OCI-LY1 (cell line): Measurements from ENCODE around the gene SSTR4.

Experiments used
- H2AFZ ChIP-seq: fragments of 200-600 bp; sonication (generic), shearing (Covaris generic); 2 replicates; pipeline ENCODE4 v1.6.0; 2014; ENCODE audit warnings: antibody characterized with exemption, mild to moderate bottlenecking, low read length
- H3F3A ChIP-seq: fragments of 200-600 bp; sonication (generic), shearing (Covaris generic); 2 replicates; pipeline ENCODE4 v1.6.0; 2014; ENCODE audit warnings: mild to moderate bottlenecking, antibody characterized with exemption, low read length, moderate library complexity; ENCODE audit not compliant: insufficient read depth
- H3K27ac ChIP-seq: fragments of 200-600 bp; sonication (generic); 2 replicates; pipeline ENCODE4 v1.5.1; 2014; ENCODE audit warnings: low read length, mixed run types, mild to moderate bottlenecking, low read depth; ENCODE audit not compliant: poor library complexity, severe bottlenecking
- H3K27me3 ChIP-seq: fragments of 200-600 bp; sonication (generic); 2 replicates; pipeline ENCODE4 v1.6.0; 2014; ENCODE audit warnings: antibody characterized with exemption, mild to moderate bottlenecking, low read length, moderate library complexity; ENCODE audit not compliant: insufficient read depth
- H3K36me3 ChIP-seq: fragments of 200-600 bp; sonication (generic); 2 replicates; pipeline ENCODE4 v1.6.1; 2014; ENCODE audit warnings: mild to moderate bottlenecking, antibody characterized with exemption, low read length, moderate library complexity, mixed read lengths; ENCODE audit not compliant: insufficient read depth
- H3K4me1 ChIP-seq: fragments of 200-600 bp; sonication (generic); 2 replicates; pipeline ENCODE4 v1.5.1; 2014; ENCODE audit warnings: mild to moderate bottlenecking, low read length, moderate library complexity; ENCODE audit not compliant: insufficient read depth, severe bottlenecking
- H3K4me2 ChIP-seq: fragments of 200-600 bp; sonication (generic), shearing (Covaris generic); 2 replicates; pipeline ENCODE4 v1.6.1; 2014; ENCODE audit warnings: low read length
- H3K4me3 ChIP-seq: fragments of 200-600 bp; sonication (generic); 2 replicates; pipeline ENCODE4 v1.5.1; 2014; ENCODE audit warnings: low read length, low read depth, mild to moderate bottlenecking, mixed read lengths; ENCODE audit not compliant: poor library complexity, severe bottlenecking
- H3K79me2 ChIP-seq: fragments of 200-600 bp; shearing (Covaris generic); 2 replicates; pipeline ENCODE4 v1.6.1; 2016; ENCODE audit warnings: mixed run types, low read length, mixed read lengths; ENCODE audit not compliant: insufficient read depth
- H3K9ac ChIP-seq: fragments of 200-600 bp; sonication (generic), shearing (Covaris generic); 2 replicates; pipeline ENCODE4 v1.6.1; 2014; ENCODE audit warnings: mild to moderate bottlenecking, low read length, mixed read lengths
- H3K9me2 ChIP-seq: fragments of 200-600 bp; sonication (generic), shearing (Covaris generic); 2 replicates; pipeline ENCODE4 v1.6.1; 2014; ENCODE audit warnings: low read depth, mild to moderate bottlenecking, low read length, mixed read lengths
- H3K9me3 ChIP-seq: fragments of 200-600 bp; shearing (Covaris generic); 2 replicates; pipeline ENCODE4 v1.6.1; 2014; ENCODE audit warnings: low read length, mixed read lengths
- H4K20me1 ChIP-seq: fragments of 200-600 bp; sonication (generic), shearing (Covaris generic); 2 replicates; pipeline ENCODE4 v1.6.0; 2016; ENCODE audit warnings: mild to moderate bottlenecking, low read length; ENCODE audit not compliant: insufficient read depth
- CTCF ChIP-seq: fragments of 200-600 bp; sonication (generic), shearing (Covaris generic); IDR thresholded peaks from 2 replicates; pipeline ENCODE4 v1.5.1; 2017; ENCODE audit warnings: mild to moderate bottlenecking, antibody characterized with exemption, low read length, moderate library complexity, mixed read lengths
- EZH2 ChIP-seq: fragments of 200-600 bp; sonication (generic), shearing (Covaris generic); IDR thresholded peaks from 2 replicates; pipeline ENCODE4 v1.8.0; 2017; ENCODE audit warnings: borderline replicate concordance, mixed run types, mild to moderate bottlenecking, antibody characterized with exemption, low read length, moderate library complexity, mixed read lengths

Gene SSTR4

GRCh38 chr20:23048283-23049200, 13.4 kb downstream of the SSTR4 start:
- no peak overlapping the region for H2AFZ ChIP-seq

GRCh38 chr20:23049201-23050075, 14.3 kb downstream of the SSTR4 start, which contains the start of gene THBD:
Gene THBD, minus strand, starts transcription at chr20:23049672. Its CDS starts 168 bp downstream, at chr20:23049504.
- H2AFZ ChIP-seq: no peak within 1 kb of the TSS
- no peak within 1 kb of the TSS for H3K27ac ChIP-seq
- no peaks in the 10 kb centered on the region for H4K20me1 ChIP-seq
- H3K9me2 ChIP-seq: no peaks in the 10 kb centered on the region
- H3K9ac ChIP-seq: no peak within 1 kb of the TSS
- no peaks in the 10 kb centered on the region for H3K9me3 ChIP-seq
- H3K4me1 ChIP-seq: no peaks in the 10 kb centered on the region
- no peaks in the 10 kb centered on the region for H3K79me2 ChIP-seq
- H3K36me3 ChIP-seq: no peaks in the 10 kb centered on the region
- no peak within 1 kb of the TSS for H3K4me2 ChIP-seq
- no peak within 1 kb of the TSS for H3K4me3 ChIP-seq
- no peaks in the 10 kb centered on the region for H3K27me3 ChIP-seq
- no peaks in the 10 kb centered on the region for H3F3A ChIP-seq
- TF ChIP-seq EZH2 (no peak), CTCF (no peak)

More at GRCh38 chr20:23048283-23049200, 13.4 kb downstream of the SSTR4 start:
- no peak overlapping the region for H3K9ac ChIP-seq
- no peak overlapping the region for H3K27ac ChIP-seq
- no peaks in the 10 kb centered on the region for H3K36me3 ChIP-seq
- no peaks in the 10 kb centered on the region for H3K9me3 ChIP-seq
- H3F3A ChIP-seq: no peaks in the 10 kb centered on the region
- H3K4me3 ChIP-seq: no peak overlapping the region
- no peaks in the 10 kb centered on the region for H4K20me1 ChIP-seq
- no peaks in the 10 kb centered on the region for H3K9me2 ChIP-seq
- no peak overlapping the region for H3K4me2 ChIP-seq
- no peaks in the 10 kb centered on the region for H3K4me1 ChIP-seq
- TF ChIP-seq CTCF: no peak
- TF ChIP-seq EZH2: no peak
- H3K79me2 ChIP-seq: no peaks in the 10 kb centered on the region
- no peaks in the 10 kb centered on the region for H3K27me3 ChIP-seq

GRCh38 chr20:23050076-23050838, 15.1 kb downstream of the SSTR4 start:
- Histone ChIP-seq H3K4me3 (no peak overlapping the region), H3K4me2 (no peak overlapping the region), H3K27me3 (no peaks in the 10 kb centered on the region), H2AFZ (no peak overlapping the region), H3K9me2 (no peaks in the 10 kb centered on the region), H4K20me1 (no peaks in the 10 kb centered on the region), H3K4me1 (no peaks in the 10 kb centered on the region), H3K9ac (no peak overlapping the region), H3K36me3 (no peaks in the 10 kb centered on the region), H3K9me3 (no peaks in the 10 kb centered on the region), H3K27ac (no peak overlapping the region), H3K79me2 (no peaks in the 10 kb centered on the region), H3F3A (no peaks in the 10 kb centered on the region)
- TF ChIP-seq EZH2 (no peak), CTCF (no peak)
